NT2/D1 (cell line): ENCODE measurements around the gene TRABD2B.

Experiments
- SUZ12 ChIP-seq: IDR thresholded peaks from 2 replicates; pipeline ENCODE4 v1.6.1; 2011; ENCODE audit not compliant: insufficient read length, insufficient read depth; ENCODE audit errors: extremely low read depth
- YY1 ChIP-seq: IDR thresholded peaks from 2 replicates; pipeline ENCODE4 v1.6.1; 2011; ENCODE audit not compliant: insufficient read length, insufficient read depth
- ZNF274 ChIP-seq: IDR thresholded peaks from 2 replicates; pipeline ENCODE4 v1.6.1; 2011; ENCODE audit warnings: mild to moderate bottlenecking, low read depth, low read length

GRCh38 chr1:47890779-47891178 is 106.4 kb downstream of the TRABD2B start:
- TF ChIP-seq SUZ12: no peak
- no peak for TF ChIP-seq YY1
- TF ChIP-seq ZNF274: no peak
